Measurements from ENCODE around the gene WDR1. TPM values are rescaled to one million over a fixed set of nuclear protein-coding genes. Genes with fewer than 3 reads are reported as not detected.

Gene WDR1
- total RNA-seq, 4 donors from 2014 or later = 353 to 530 (median 419) TPM

- Histone ChIP-seq H3K4me3 (peak overlapping the region in 1 of 2 donors; percentile 93), H3K4me1 (peaks cover 4 to 88% (median 59%) of the 10 kb centered on the region in 3 donors), H3K27ac (peak overlapping the region; percentile 89 to 99 (median 98)), H3K9me3 (no peaks in the 10 kb centered on the region), H3K27me3 (no peaks in the 10 kb centered on the region), H3K36me3 (peaks cover 0 to 49% of the 10 kb centered on the region in 2 donors)
- 65 to 72% methylated on average over 3 to 4 of the region's 4 CpGs for WGBS, 2 donors (ENCODE audit: low coverage in 1 of 2)
- no peak for ATAC-seq
- TF ChIP-seq, protein P1, sequence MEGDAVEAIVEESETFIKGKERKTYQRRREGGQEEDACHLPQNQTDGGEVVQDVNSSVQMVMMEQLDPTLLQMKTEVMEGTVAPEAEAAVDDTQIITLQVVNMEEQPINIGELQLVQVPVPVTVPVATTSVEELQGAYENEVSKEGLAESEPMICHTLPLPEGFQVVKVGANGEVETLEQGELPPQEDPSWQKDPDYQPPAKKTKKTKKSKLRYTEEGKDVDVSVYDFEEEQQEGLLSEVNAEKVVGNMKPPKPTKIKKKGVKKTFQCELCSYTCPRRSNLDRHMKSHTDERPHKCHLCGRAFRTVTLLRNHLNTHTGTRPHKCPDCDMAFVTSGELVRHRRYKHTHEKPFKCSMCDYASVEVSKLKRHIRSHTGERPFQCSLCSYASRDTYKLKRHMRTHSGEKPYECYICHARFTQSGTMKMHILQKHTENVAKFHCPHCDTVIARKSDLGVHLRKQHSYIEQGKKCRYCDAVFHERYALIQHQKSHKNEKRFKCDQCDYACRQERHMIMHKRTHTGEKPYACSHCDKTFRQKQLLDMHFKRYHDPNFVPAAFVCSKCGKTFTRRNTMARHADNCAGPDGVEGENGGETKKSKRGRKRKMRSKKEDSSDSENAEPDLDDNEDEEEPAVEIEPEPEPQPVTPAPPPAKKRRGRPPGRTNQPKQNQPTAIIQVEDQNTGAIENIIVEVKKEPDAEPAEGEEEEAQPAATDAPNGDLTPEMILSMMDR (IDR thresholded peaks at IDR 0.05) = no peak
- TF ChIP-seq POLR2A (IDR thresholded peaks at IDR 0.05) (no peak), POLR2AphosphoS5 (IDR thresholded peaks at IDR 0.05) (no peak), EP300 (IDR thresholded peaks at IDR 0.05) (no peak)
Measured at GRCh38 chr4:10114147-10114546, 2.5 kb downstream of the WDR1 start.

DNA sequence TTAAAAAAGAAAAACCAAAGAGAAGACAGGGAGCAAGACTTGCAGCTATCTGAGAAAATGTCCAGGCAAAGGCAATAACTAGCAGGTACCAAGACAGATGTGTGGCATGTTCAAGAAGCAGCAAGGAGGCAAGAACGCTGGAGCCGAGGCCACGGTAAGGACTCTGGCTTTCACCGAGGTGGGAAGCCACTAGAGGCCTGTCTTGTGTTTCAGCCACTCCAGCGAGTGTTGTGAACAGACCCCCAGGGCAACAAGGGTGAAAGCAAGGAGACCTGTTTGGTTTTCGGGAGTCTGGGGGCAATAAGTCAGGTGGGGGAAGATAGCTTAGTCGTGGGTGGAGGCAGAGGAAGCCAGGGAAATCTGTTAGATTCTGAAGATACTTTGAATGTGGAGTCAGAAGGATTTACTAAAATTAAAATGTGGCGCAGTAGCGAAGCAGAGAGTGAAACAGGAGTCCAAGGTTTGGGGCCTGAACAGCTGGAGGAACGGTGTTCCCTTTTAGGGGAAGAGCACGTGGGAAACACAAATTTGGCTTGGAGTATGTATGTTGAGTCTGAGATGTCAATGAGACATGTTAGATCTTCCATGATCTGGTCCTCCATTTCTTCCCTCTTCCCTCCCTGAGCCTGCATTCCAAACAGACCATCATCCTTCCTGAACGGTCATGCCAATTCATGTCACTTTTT lies 3.1 kb downstream of the WDR1 start:
- Histone ChIP-seq H3K4me1 (peaks cover 7 to 88% (median 66%) of the 10 kb centered on the region in 3 donors), H3K36me3 (peaks cover 0 to 49% of the 10 kb centered on the region in 2 donors), H3K4me3 (peak overlapping the region in 1 of 2 donors; percentile 93), H3K9me3 (no peaks in the 10 kb centered on the region), H3K27ac (peak overlapping the region; percentile 19 to 99 (median 98)), H3K27me3 (no peaks in the 10 kb centered on the region)
- TF ChIP-seq POLR2A (IDR thresholded peaks at IDR 0.05) (no peak), EP300 (IDR thresholded peaks at IDR 0.05) (no peak), POLR2AphosphoS5 (IDR thresholded peaks at IDR 0.05) (no peak)
- TF ChIP-seq, protein P1 (IDR thresholded peaks at IDR 0.05) = no peak
- ATAC-seq = no peak
- WGBS, 2 donors (ENCODE audit: low coverage in 1 of 2) = 38 to 44% methylated on average over 6 to 11 of the region's 12 CpGs

- no peak for ATAC-seq
- peaks cover 0 to 54% of the 10 kb centered on the region in 2 donors for H3K36me3 ChIP-seq
Measured at GRCh38 chr4:10112658-10113284, 3.8 kb downstream of the WDR1 start.

DNA sequence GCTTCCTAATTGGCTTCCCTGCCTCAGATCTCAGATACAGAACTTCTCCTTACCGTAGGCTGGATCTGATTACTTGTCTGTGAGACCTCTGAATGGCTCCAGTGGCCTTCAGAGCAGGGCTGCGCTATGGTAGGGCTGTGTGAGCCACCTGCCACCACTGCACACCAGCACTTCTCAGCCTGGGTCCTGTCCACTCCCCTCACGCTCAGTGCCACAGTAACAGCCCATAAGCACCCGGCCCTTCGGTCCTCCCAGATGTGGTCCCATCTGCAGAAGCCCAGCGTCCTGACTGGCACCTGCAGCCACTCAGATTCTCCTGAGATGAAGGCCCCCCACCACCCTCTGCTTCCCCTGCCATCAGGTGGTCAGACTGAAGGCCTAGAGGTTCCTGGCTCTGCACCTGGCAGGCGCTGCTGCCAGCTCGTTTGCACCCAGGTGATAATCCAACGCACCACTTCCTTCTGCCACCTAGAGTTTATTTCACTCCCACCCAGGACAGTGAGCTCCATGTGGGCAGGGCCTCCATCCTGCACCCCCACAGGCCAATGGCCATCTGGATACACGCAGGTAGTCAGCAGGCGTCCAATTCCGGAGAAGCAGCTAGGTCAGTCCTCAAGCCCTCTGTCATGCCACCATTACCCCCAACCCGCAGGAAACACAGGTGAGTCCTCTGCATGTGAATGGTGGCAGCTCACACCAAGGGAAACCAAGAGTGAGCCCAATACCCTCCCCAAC lies 5.4 kb downstream of the WDR1 start:
- H3K36me3 ChIP-seq = peaks cover 0 to 58% of the 10 kb centered on the region in 2 donors
- peak overlapping the region in 3 of 4 donors; percentile 98 to 99 (median 99) for H3K27ac ChIP-seq
- H3K9me3 ChIP-seq = no peaks in the 10 kb centered on the region
- ATAC-seq = no peak
- H3K4me1 ChIP-seq = peaks cover 17 to 97% (median 87%) of the 10 kb centered on the region in 3 donors
- peak overlapping the region in 1 of 2 donors; percentile 8 for H3K4me3 ChIP-seq
- no peaks in the 10 kb centered on the region for H3K27me3 ChIP-seq
- WGBS, 2 donors (ENCODE audit: low coverage in 1 of 2) = 70 to 100% methylated on average over 1 to 3 of the region's 13 CpGs
- TF ChIP-seq, protein P1 (IDR thresholded peaks at IDR 0.05) = no peak

More at GRCh38 chr4:10112658-10113284, 3.8 kb downstream of the WDR1 start:
- WGBS, 2 donors (ENCODE audit: low coverage in 1 of 2) = 58 to 74% methylated on average over 7 to 14 of the region's 16 CpGs
- no peaks in the 10 kb centered on the region for H3K9me3 ChIP-seq
- TF ChIP-seq EP300 (IDR thresholded peaks at IDR 0.05) = no peak
- no peak for TF ChIP-seq POLR2A (IDR thresholded peaks at IDR 0.05)
- TF ChIP-seq, protein P1 (IDR thresholded peaks at IDR 0.05) = no peak
- TF ChIP-seq POLR2AphosphoS5 (IDR thresholded peaks at IDR 0.05) = no peak
- peak overlapping the region in 1 of 2 donors; percentile 93 for H3K4me3 ChIP-seq
- no peaks in the 10 kb centered on the region for H3K27me3 ChIP-seq
- H3K4me1 ChIP-seq = peaks cover 7 to 88% (median 73%) of the 10 kb centered on the region in 3 donors
- peak overlapping the region in 3 of 4 donors; percentile 98 to 99 (median 99) for H3K27ac ChIP-seq

Measured in gastroesophageal sphincter (tissue), 4 donors.